Dendritic cell treated with granulocyte-macrophage colony-stimulating factor and Interleukin-4, amounts not matched to agents 40 ng/mL and 50 ng/mL, for 4 days (primary cell): ENCODE measurements around the gene FAM25G.
"Not testable (repeated sequence)": the region's sequence is repeated elsewhere in the genome, so short reads cannot be mapped to it uniquely, and the experiment has no call there.

Experiments
- H3K27ac Mint-ChIP-seq: one replicate; pipeline ENCODE4 v1.8.0; 2022; ENCODE audit warnings: mild to moderate bottlenecking, mixed read lengths
- H3K27me3 Mint-ChIP-seq: one replicate; pipeline ENCODE4 v1.8.0; 2022; ENCODE audit warnings: mild to moderate bottlenecking, mixed read lengths
- H3K36me3 Mint-ChIP-seq: one replicate; pipeline ENCODE4 v1.8.0; 2022; ENCODE audit warnings: low read depth, mixed read lengths
- H3K4me1 Mint-ChIP-seq: one replicate; pipeline ENCODE4 v1.8.0; 2022; ENCODE audit warnings: low read depth, mixed read lengths
- H3K4me3 Mint-ChIP-seq: one replicate; pipeline ENCODE4 v1.8.0; 2022; ENCODE audit warnings: mild to moderate bottlenecking, moderate library complexity, mixed read lengths
- H3K9me3 Mint-ChIP-seq: one replicate; pipeline ENCODE4 v1.8.0; 2022; ENCODE audit warnings: mixed read lengths
- intact Hi-C: fragments of 100-400 bp; cut with micrococcal nuclease; formaldehyde crosslinking; loops from one replicate; pipeline ENCODE4 v1.15.0; 2022

FAM25G gene

DNA sequence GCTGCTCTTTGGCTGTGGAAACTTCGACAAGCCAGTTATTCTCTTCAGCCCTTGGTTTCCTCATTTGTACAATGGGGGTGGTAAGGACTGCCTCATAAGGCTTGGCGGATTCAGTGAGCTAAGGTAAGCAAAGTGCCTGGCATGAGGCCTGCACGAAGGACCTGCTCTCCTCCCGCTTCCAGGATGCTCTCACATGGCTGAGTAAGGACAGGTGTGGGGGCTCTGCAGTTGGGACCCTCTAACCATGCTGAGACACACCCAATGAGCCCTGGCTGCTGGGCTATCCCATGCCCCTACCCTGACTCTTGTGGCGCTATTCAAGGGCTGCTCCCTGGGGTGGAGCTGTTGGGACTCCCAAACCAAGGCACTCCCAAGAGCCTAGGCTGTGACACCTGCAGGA, 16.4 kb downstream of the FAM25G start:
- H3K4me1 Mint-ChIP-seq, H3K36me3 Mint-ChIP-seq, H3K4me3 Mint-ChIP-seq, H3K9me3 Mint-ChIP-seq, H3K27me3 Mint-ChIP-seq, H3K27ac Mint-ChIP-seq, intact Hi-C loops: not testable (repeated sequence)

- H3K36me3 Mint-ChIP-seq, H3K9me3 Mint-ChIP-seq, H3K4me3 Mint-ChIP-seq, H3K27me3 Mint-ChIP-seq, H3K4me1 Mint-ChIP-seq, intact Hi-C loops, H3K27ac Mint-ChIP-seq: not testable (repeated sequence)
Measured at GRCh38 chr10:47473516-47473915, 18.0 kb downstream of the FAM25G start.

DNA sequence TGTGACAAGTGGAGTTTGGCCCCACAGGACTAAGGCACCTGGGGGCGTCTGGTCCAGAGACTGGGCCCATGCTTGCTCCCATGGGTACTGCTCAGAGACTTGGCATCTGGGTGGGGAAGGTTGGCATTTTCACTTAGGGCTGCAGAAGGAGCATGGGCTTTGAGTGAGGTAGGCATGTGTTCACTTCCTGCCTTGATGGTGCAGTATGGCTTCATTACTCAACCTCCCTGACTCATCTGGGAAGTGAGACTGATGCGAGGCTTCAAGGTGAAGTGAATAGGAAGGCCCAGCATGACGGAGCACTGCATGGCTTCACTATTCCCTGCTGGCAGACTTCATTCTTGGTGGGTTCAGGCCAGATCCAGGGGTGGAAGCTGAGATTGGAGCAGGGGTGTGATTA, 18.9 kb downstream of the FAM25G start:
- H3K27me3 Mint-ChIP-seq, H3K9me3 Mint-ChIP-seq, H3K27ac Mint-ChIP-seq, H3K4me3 Mint-ChIP-seq, H3K4me1 Mint-ChIP-seq, intact Hi-C loops, H3K36me3 Mint-ChIP-seq: not testable (repeated sequence)

DNA sequence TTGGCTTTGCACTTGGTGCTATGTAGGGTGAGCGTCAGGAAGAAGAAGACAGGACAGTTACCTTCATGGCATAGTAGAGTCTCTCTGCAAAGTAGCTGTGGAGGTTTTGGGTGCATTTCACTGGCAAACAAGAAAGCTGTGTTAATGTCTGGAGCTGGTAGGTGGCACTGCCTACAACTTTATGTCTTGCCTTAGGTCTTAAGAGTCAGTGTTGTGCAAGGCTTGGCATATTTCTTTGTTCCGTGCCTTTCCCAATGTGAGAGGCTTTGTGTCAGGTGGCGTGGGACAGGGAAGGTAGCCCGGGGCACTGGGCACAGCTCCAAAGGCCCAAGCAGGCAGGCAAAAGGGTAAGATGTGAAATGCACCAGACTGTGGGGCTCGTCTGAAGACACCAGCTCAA, 19.4 kb downstream of the FAM25G start:
- H3K27me3 Mint-ChIP-seq, H3K9me3 Mint-ChIP-seq, intact Hi-C loops, H3K4me1 Mint-ChIP-seq, H3K36me3 Mint-ChIP-seq, H3K27ac Mint-ChIP-seq, H3K4me3 Mint-ChIP-seq: not testable (repeated sequence)

GRCh38 chr10:47468731-47469528, 22.6 kb downstream of the FAM25G start:
- H3K27me3 Mint-ChIP-seq, H3K36me3 Mint-ChIP-seq, H3K4me1 Mint-ChIP-seq, intact Hi-C loops, H3K27ac Mint-ChIP-seq, H3K4me3 Mint-ChIP-seq, H3K9me3 Mint-ChIP-seq: not testable (repeated sequence)

DNA sequence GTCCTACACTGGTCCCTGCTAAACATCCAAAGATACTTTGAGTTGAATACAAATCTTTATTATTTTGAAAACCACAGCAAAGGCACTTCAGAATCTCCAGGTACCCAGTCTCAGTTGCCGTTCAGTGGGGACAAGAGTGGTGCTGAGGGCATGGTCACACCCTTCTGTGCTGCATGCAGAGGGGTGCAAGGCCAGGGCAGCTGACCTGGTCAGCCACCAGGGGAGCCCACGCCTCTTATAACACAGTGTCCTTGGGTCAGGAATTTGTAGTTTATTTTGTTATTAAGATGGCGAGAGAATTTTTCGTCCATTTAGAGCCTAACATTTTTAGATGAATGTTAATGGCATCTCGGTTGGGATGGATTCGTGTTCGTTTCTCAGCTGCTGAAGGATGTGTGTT, 23.5 kb downstream of the FAM25G start:
- H3K4me1 Mint-ChIP-seq, H3K4me3 Mint-ChIP-seq, H3K36me3 Mint-ChIP-seq, H3K9me3 Mint-ChIP-seq, H3K27me3 Mint-ChIP-seq, intact Hi-C loops, H3K27ac Mint-ChIP-seq: not testable (repeated sequence)

DNA sequence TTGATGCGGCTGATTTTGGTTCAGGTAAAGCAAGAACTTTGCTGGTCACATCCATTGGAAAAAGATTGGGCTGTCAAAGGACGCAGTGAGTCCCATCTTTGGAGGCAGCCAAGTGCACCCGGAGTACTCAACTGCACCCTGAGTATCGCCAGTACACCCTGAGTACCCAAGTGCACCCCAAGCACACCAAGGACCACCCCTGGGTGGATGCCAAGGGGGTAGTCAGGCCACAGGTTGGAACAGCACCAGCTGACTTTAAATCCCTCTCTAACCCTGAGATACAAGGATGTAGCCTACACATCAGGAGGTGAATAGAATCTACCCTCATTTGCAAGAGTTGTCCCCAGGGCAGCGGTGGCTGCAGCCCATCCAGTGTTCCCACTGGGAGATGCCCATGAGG, 24.0 kb downstream of the FAM25G start:
- H3K27ac Mint-ChIP-seq, H3K4me1 Mint-ChIP-seq, H3K4me3 Mint-ChIP-seq, H3K9me3 Mint-ChIP-seq, H3K36me3 Mint-ChIP-seq, intact Hi-C loops, H3K27me3 Mint-ChIP-seq: not testable (repeated sequence)

DNA sequence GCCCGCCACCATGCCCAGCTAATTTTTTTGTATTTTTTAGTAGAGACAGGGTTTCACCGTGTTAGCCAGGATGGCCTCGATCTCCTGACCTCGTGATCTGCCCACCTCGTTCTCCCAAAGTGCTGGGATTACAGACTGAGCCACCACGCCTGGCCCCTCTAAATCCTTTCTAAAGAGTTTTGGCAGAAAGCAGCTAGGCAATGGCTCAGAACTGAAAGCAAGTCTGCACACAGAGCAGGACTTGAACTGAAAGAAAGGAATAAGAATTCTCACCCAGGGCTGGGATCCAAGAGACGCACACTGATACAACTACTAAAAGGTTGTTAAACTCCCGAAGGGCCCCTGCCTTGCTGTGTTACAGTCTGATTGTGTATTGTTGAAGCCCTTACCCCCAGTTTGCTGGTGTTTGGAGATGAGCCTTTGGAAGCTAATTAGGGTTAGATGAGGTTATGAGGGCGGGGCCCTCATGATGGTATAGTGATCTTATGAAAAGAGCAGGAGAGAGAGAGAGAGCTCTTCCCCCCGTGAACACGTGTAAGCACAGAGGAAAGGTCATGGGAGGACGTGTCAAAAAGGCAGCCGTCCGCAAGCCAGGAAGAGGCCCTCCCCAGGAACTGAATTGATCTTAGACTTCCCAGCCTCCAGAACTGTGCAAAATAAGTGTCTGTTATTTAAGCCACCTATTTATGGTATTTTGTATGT, 26.1 kb downstream of the FAM25G start:
- H3K4me3 Mint-ChIP-seq, H3K27ac Mint-ChIP-seq, intact Hi-C loops, H3K9me3 Mint-ChIP-seq, H3K36me3 Mint-ChIP-seq, H3K4me1 Mint-ChIP-seq: not testable (repeated sequence)
- H3K27me3 Mint-ChIP-seq, result peaks cover 10% of the 10 kb centered on the region

GRCh38 chr10:47462577-47463358, 28.7 kb downstream of the FAM25G start:
- not testable (repeated sequence) for H3K4me3 Mint-ChIP-seq

DNA sequence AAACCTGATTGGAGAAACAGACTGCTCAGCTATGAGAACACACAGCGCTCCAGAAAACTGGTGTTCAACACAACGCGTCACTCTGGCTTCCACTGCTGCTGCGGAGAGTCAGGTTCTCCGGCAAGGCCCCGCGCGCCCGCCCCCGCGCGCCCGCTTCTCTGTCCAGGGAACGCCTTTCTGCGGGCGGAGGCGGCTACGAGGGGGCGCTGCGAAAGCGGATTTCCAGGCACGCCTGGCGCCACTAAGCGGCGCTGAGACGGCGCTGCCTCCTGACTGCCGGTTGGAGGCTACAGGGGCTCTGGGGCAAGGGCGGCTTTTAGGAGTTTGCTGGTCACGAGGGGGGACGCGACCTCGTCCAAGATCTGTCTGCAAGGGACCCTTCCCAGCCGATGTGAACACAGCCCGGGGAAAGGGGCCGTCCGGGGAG, 30.2 kb downstream of the FAM25G start:
- peak overlapping the region; percentile 67 for H3K27ac Mint-ChIP-seq
- H3K4me1 Mint-ChIP-seq, intact Hi-C loops, H3K9me3 Mint-ChIP-seq, H3K36me3 Mint-ChIP-seq: not testable (repeated sequence)
- H3K27me3 Mint-ChIP-seq, result peaks cover 14% of the 10 kb centered on the region
- H3K4me3 Mint-ChIP-seq, result peak overlapping the region; percentile 72

More at GRCh38 chr10:47462577-47463358, 28.7 kb downstream of the FAM25G start:
- H3K27ac Mint-ChIP-seq, intact Hi-C loops, H3K9me3 Mint-ChIP-seq, H3K36me3 Mint-ChIP-seq, H3K4me1 Mint-ChIP-seq: not testable (repeated sequence)
- peaks cover 14% of the 10 kb centered on the region for H3K27me3 Mint-ChIP-seq

- Mint-ChIP-seq H3K9me3 (no peaks in the 10 kb centered on the region), H3K36me3 (no peaks in the 10 kb centered on the region)
- intact Hi-C loops, result no loop called here
Measured at GRCh38 chr10:47458466-47459154, 32.9 kb downstream of the FAM25G start.

GRCh38 chr10:47457826-47458225, 33.7 kb downstream of the FAM25G start:
- no peak overlapping the region for H3K27ac Mint-ChIP-seq
- H3K4me1 Mint-ChIP-seq, result peaks cover 8% of the 10 kb centered on the region
- H3K36me3 Mint-ChIP-seq, result no peaks in the 10 kb centered on the region
- no peak overlapping the region for H3K4me3 Mint-ChIP-seq
- H3K9me3 Mint-ChIP-seq, result no peaks in the 10 kb centered on the region
- intact Hi-C loops, result no loop called here
- H3K27me3 Mint-ChIP-seq, result peaks cover 21% of the 10 kb centered on the region

More at GRCh38 chr10:47458466-47459154, 32.9 kb downstream of the FAM25G start:
- H3K27me3 Mint-ChIP-seq, result peaks cover 20% of the 10 kb centered on the region
- H3K4me1 Mint-ChIP-seq, result peaks cover 8% of the 10 kb centered on the region
- H3K4me3 Mint-ChIP-seq, result no peak overlapping the region
- H3K27ac Mint-ChIP-seq, result no peak overlapping the region

- intact Hi-C loops, result no loop called here
- Mint-ChIP-seq H3K27me3 (peaks cover 23% of the 10 kb centered on the region), H3K4me1 (peaks cover 8% of the 10 kb centered on the region), H3K27ac (no peak overlapping the region), H3K36me3 (no peaks in the 10 kb centered on the region), H3K4me3 (no peak overlapping the region), H3K9me3 (no peaks in the 10 kb centered on the region)
Measured at GRCh38 chr10:47457528-47457820, 34.0 kb downstream of the FAM25G start.
